ENCODE results near the gene PTPA. TPM values are rescaled to one million over a fixed set of nuclear protein-coding genes. Genes with fewer than 3 reads are reported as not detected.

The PTPA gene
- total and polyA plus RNA-seq, 9 of the 15 experiments (the other 6 are each of a cell fraction or from before 2014, with no cell fraction given): 1.7 to 121 (median 72.6) TPM

- no peak for TF ChIP-seq GTF2F1 (IDR thresholded peaks at IDR 0.05; ENCODE audit: low read depth, low read length)
- TF ChIP-seq SPI1 (IDR thresholded peaks at IDR 0.05; ENCODE audit: borderline replicate concordance, low read depth, low read length): peak; percentile 73; the same call in 1 of the 2 replicates
- no peak for TF ChIP-seq NRF1 (conservative IDR thresholded peaks at IDR 0.05 in 1 of 2, IDR thresholded peaks at IDR 0.05 in 1 of 2)
- 0 out of 2 replicates have a peak, but pooled peaks have one; percentile 17 for TF ChIP-seq ATF4 (CRISPR knock-in tag; IDR thresholded peaks at IDR 0.05)
- no peak for TF ChIP-seq IRF9 (tag; IDR thresholded peaks at IDR 0.05)
- no peak for TF ChIP-seq ZNF140 (CRISPR knock-in tag; IDR thresholded peaks at IDR 0.05)
- no peak for TF ChIP-seq ARID4B (CRISPR knock-in tag; IDR thresholded peaks at IDR 0.05)
- TF ChIP-seq GTF3C2 (IDR thresholded peaks at IDR 0.05; ENCODE audit: borderline replicate concordance, extremely low read depth, insufficient read length): no peak
- TF ChIP-seq ZNF764 (CRISPR knock-in tag; IDR thresholded peaks at IDR 0.05; ENCODE audit: low read depth): no peak
- no peak for TF ChIP-seq ZNF263 (CRISPR knock-in tag; IDR thresholded peaks at IDR 0.05; ENCODE audit: borderline replicate concordance)
- TF ChIP-seq HNRNPL (IDR thresholded peaks at IDR 0.05; ENCODE audit: low read depth, low read length): no peak
- TF ChIP-seq RBFOX2 (IDR thresholded peaks at IDR 0.05; ENCODE audit: low read depth, low read length): peak; percentile 26; the same call in 1 of the 2 replicates
- no peak for TF ChIP-seq ZEB2 (IDR thresholded peaks at IDR 0.05)
- 0 out of 2 replicates have a peak, but pooled peaks have one; percentile 35 for TF ChIP-seq FOXP1 (CRISPR knock-in tag; IDR thresholded peaks at IDR 0.05)
- no peak for TF ChIP-seq ZBTB1 (CRISPR knock-in tag; IDR thresholded peaks at IDR 0.05; ENCODE audit: borderline replicate concordance, low read depth)
- TF ChIP-seq RHOXF2B (CRISPR knock-in tag; conservative IDR thresholded peaks at IDR 0.05): no peak
- TF ChIP-seq MYBL2 (IDR thresholded peaks at IDR 0.05; ENCODE audit: low read depth): no peak
- no peak for TF ChIP-seq MYBL2 (CRISPR knock-in tag; IDR thresholded peaks at IDR 0.05; ENCODE audit: borderline replicate concordance)
Observed at GRCh38 chr9:129166623-129167557, 55.7 kb downstream of the PTPA start (continued).
